ENCODE results near the gene RASGRP4.

RASGRP4 gene

GRCh38 chr19:38388349-38389100, 37.5 kb downstream of the RASGRP4 start, which contains the start of gene SPRED3:
Gene SPRED3 (plus strand): TSS chr19:38388697. CDS start chr19:38390303, 1,606 bp downstream.
- H3K27ac ChIP-seq (ENCODE audit: extremely low read depth, low read depth, low read length) = peak within 1 kb of the TSS; percentile 63
- H3K4me3 ChIP-seq (ENCODE audit: low read depth, low read length) = peak within 1 kb of the TSS; percentile 56
- no peaks in the 10 kb centered on the region for H3K9me3 ChIP-seq (ENCODE audit: control insufficient read depth, insufficient read depth, low read depth, low read length)
- H3K4me1 ChIP-seq (ENCODE audit: control insufficient read depth, insufficient read depth, low read length) = peaks cover 19% of the 10 kb centered on the region
- H3K36me3 ChIP-seq (ENCODE audit: control insufficient read depth in 2 of 2, insufficient read depth in 1 of 2, low read length in 2 of 2) = peaks cover 13 to 32% of the 10 kb centered on the region in 2 experiments
- CTCF ChIA-PET = interaction anchor here (0.7 to 9.2 kb wide), 11 partner anchors 14 to 542 kb away, joined by 3 to 76 read pairs (median 5); partner anchors contain the start of genes FAM98C, MRPS12, PSMD8 and SARS2
- POLR2A ChIA-PET = interaction anchor here (0.5 to 4.7 kb wide), 40 partner anchors 7 to 1707 kb away, joined by 3 to 223 read pairs (median 5); partner anchors contain the start of genes ACTN4, C19orf33, CATSPERG and EIF3K
- TF ChIP-seq ZNF488 (tag by site-specific recombination; IDR thresholded peaks at IDR 0.05) = no peak
- peak; percentile 56; the same call in 1 of the 2 replicates for TF ChIP-seq ZSCAN30 (tag by site-specific recombination; IDR thresholded peaks at IDR 0.05)
- TF ChIP-seq REST (tag by site-specific recombination; IDR thresholded peaks at IDR 0.05) = no peak
- no peak for TF ChIP-seq ZNF837 (tag by site-specific recombination; IDR thresholded peaks at IDR 0.05)
- no peak for TF ChIP-seq ZNF266 (tag by site-specific recombination; IDR thresholded peaks at IDR 0.05; ENCODE audit: low read depth)
- peak; percentile 83; the same call in 1 of the 2 replicates for TF ChIP-seq ZNF391 (tag by site-specific recombination; IDR thresholded peaks at IDR 0.05; ENCODE audit: borderline replicate concordance, low read depth)
- peak; percentile 22; the same call in 1 of the 2 replicates for TF ChIP-seq ZNF610 (tag by site-specific recombination; IDR thresholded peaks at IDR 0.05; ENCODE audit: borderline replicate concordance)
- no peak for TF ChIP-seq ZNF112 (tag by site-specific recombination; IDR thresholded peaks at IDR 0.05)
- no peak for TF ChIP-seq ZNF350 (tag by site-specific recombination; IDR thresholded peaks at IDR 0.05)
- peak; percentile 67; the same call in 1 of the 2 replicates for TF ChIP-seq SCRT1 (tag by site-specific recombination; IDR thresholded peaks at IDR 0.05; ENCODE audit: borderline replicate concordance)
- no peak for TF ChIP-seq ZNF274 (IDR thresholded peaks at IDR 0.05; ENCODE audit: low read length)
- no peak for TF ChIP-seq ZNF274 (tag by site-specific recombination; IDR thresholded peaks at IDR 0.05; ENCODE audit: borderline replicate concordance)
- no peak for TF ChIP-seq ZIC2 (tag by site-specific recombination; IDR thresholded peaks at IDR 0.05)
- TF ChIP-seq ZFHX2 (tag by site-specific recombination; conservative IDR thresholded peaks at IDR 0.05) = peak; percentile 78
- TF ChIP-seq EGR2 (tag by site-specific recombination; IDR thresholded peaks at IDR 0.05; ENCODE audit: low read depth) = peak; percentile 37
- TF ChIP-seq KLF1 (tag by site-specific recombination; IDR thresholded peaks at IDR 0.05) = peak; percentile 83
- TF ChIP-seq ZNF362 (tag by site-specific recombination; IDR thresholded peaks at IDR 0.05) = no peak
- no peak for TF ChIP-seq ZNF404 (tag by site-specific recombination; IDR thresholded peaks at IDR 0.05)
- peak; percentile 52; the same call in 1 of the 2 replicates for TF ChIP-seq ZNF513 (tag by site-specific recombination; IDR thresholded peaks at IDR 0.05)
- TF ChIP-seq FEZF1 (tag by site-specific recombination; IDR thresholded peaks at IDR 0.05) = no peak
- no peak for TF ChIP-seq ZNF132 (tag by site-specific recombination; IDR thresholded peaks at IDR 0.05; ENCODE audit: borderline replicate concordance)
- no peak for TF ChIP-seq ZNF26 (tag by site-specific recombination; IDR thresholded peaks at IDR 0.05)
- peak; percentile 74 for TF ChIP-seq GLIS2 (tag by site-specific recombination; IDR thresholded peaks at IDR 0.05)
- TF ChIP-seq BCL11B (tag by site-specific recombination; IDR thresholded peaks at IDR 0.05; ENCODE audit: low read depth) = no peak
